Esophagus squamous epithelium (tissue), 4 donors: ENCODE results near the gene RSRC2.

Experiments used
- CTCF ChIP-seq, 6 experiments: fragments of 450-650 bp in 4 of 6; fragments of 200-600 bp in 2 of 6; sonication (generic) in 2 of 6; IDR thresholded peaks; one replicate each; pipeline ENCODE4 v1.5.1; 2016 to 2019; ENCODE audit warnings: antibody characterized with exemption in 6 of 6, mild to moderate bottlenecking in 4 of 6, moderate library complexity in 4 of 6
- POLR2A ChIP-seq, 4 donors: fragments of 450-650 bp; IDR thresholded peaks; one replicate each; pipeline ENCODE4 v1.6.1; 2017; ENCODE audit warnings: antibody characterized with exemption in 4 of 4, mild to moderate bottlenecking in 4 of 4, moderate library complexity in 3 of 4

GRCh38 chr12:122460061-122460460 lies 66.7 kb downstream of the RSRC2 start:
- TF ChIP-seq CTCF (IDR thresholded peaks at IDR 0.05) (no peak), POLR2A (IDR thresholded peaks at IDR 0.05) (no peak)
